Pulmonary artery endothelial cell (primary cell): ENCODE measurements around the gene ASB16. TPM values are rescaled to one million over a fixed set of nuclear protein-coding genes. Genes with fewer than 3 reads are reported as not detected.

Experiments
- DNase-seq: peaks from one replicate; pipeline ENCODE4 v3.0.0-alpha.2; 2011; ENCODE audit warnings: low read depth, low spot score
- total RNA-seq: library from RNA; depleted of rRNA; stranded (reverse); fragments of >200 nt; gene quantifications from 2 replicates; pipeline ENCODE4 v1.2.3, GENCODE V29; 2014

ASB16 gene
- total RNA-seq, 1 donor from 2014 or later: not detected

DNA sequence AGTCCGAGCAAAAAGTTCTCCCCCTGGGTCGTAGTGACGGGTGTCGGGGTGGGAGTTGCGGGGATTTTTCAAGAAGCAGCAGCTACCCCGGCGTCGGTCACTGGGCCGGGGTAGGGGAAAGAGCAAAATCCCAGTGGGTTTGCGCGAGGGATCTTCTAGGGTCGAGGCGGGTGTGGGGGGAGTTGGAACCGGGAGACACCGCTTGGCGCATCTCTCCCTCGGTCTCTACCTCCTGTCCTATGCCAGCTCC is 51.3 kb downstream of the ASB16 start:
- DNase-seq: no peak

DNA sequence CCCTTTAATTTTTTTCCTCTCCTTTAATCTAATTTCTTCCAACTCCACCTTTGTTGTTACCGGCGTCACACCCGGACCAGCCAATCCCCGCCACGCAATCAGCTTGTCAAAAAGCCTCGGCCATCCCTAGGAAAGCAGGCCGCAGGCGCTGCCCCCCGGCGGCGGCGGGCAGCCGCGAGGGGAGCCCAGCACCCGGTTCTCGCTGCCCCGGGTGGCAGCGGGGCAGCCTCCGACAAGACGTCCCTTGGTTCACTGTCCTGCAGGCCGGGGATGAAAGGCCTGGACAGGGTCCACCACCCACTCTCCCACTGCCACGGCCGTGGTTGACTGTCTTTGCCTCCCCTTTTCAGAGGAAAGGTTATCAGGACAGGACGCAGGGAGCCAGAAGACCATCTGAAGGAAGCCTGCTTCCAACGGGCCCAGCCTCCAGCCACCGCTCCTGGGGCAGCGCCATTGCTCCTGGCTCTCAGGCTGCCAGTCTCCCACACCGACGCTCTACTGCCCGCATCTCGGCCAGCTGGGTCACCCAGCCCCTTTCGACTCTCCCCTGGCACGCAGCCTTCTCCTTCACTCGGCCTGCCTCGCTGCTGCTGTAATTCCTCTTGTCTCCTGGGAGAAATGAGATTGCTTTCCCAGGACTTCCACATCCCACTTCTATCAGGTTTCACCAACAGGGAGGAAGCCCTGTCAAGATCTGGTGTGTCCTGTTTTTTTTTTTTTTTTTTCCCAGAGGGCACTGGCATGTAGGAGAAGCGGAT is 51.8 kb downstream of the ASB16 start:
- no peak for DNase-seq

DNA sequence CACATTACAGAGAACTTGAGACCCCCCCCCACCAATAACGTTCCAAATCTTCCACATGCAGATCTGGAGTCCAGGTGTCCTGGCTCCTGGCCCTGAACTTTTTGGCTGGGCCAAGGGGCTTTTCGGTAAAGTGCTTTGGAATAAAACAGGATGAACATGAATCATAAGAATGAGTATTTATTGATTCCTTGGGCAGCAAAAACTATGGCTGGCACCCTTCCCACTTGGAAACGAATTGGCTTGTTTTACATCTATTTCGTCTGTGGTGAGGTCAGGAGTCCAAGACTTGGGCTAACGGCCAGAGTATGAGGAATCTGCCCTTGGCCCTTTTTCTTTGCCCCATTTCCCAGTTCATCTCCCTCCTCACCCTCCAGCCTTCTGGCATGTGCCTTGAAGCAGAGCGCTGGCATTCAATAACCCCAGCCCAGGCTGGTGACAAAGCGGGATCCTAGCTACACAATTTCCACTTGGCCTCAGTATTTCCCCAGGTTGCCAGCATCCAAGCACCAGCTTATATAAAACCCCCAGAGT is 53.1 kb downstream of the ASB16 start:
- DNase-seq: peak; percentile 83

Other genes starting within 250 kb of the ASB16 start
- gene PPY, start 228.2 kb upstream of the ASB16 start, total RNA-seq: not detected in 2 replicates
- not detected in 2 replicates for gene PYY, start 216.8 kb upstream of the ASB16 start, total RNA-seq
- gene NAGS, start 166.1 kb upstream of the ASB16 start, total RNA-seq: 2.2 and 6.8 TPM in 2 replicates
- 79.5 and 101 TPM in 2 replicates for gene TMEM101, start 155.7 kb upstream of the ASB16 start, total RNA-seq
- 35.4 and 38.1 TPM in 2 replicates for gene LSM12, start 104.0 kb upstream of the ASB16 start, total RNA-seq
- gene G6PC3, start 100.0 kb upstream of the ASB16 start, total RNA-seq: 21.0 and 22.6 TPM in 2 replicates
- gene HDAC5, start 47.1 kb upstream of the ASB16 start, total RNA-seq: 27.1 and 31.6 TPM in 2 replicates
- 2.2 and 2.4 TPM in 2 replicates for gene HROB, start 28.8 kb upstream of the ASB16 start, total RNA-seq
- gene TMUB2, start 16.3 kb downstream of the ASB16 start, total RNA-seq: 25.8 and 34.8 TPM in 2 replicates
- 41.1 and 50.1 TPM in 2 replicates for gene ATXN7L3, start 29.2 kb downstream of the ASB16 start, total RNA-seq
- gene UBTF, start 49.0 kb downstream of the ASB16 start, total RNA-seq: 52.5 and 67.6 TPM in 2 replicates
- not detected in 2 replicates for gene SLC4A1, start 97.4 kb downstream of the ASB16 start, total RNA-seq
- gene RUNDC3A, start 137.9 kb downstream of the ASB16 start, total RNA-seq: 0.07 and 0.21 TPM in 2 replicates
- gene SLC25A39, start 154.1 kb downstream of the ASB16 start, total RNA-seq: 77.7 and 78.9 TPM in 2 replicates
- 288 and 362 TPM in 2 replicates for gene GRN, start 174.6 kb downstream of the ASB16 start, total RNA-seq
- 3.7 and 6.1 TPM in 2 replicates for gene FAM171A2, start 193.1 kb downstream of the ASB16 start, total RNA-seq
- 0.13 and 0.39 TPM in 2 replicates for gene ITGA2B, start 218.9 kb downstream of the ASB16 start, total RNA-seq